AG10803 (cell line): Measurements from ENCODE around the gene MICAL1.

ENCODE experiments used
- DNase-seq: peaks from one replicate; pipeline ENCODE4 v3.0.0; 2010; ENCODE audit warnings: low read depth
- H3K4me3 ChIP-seq: 2 replicates; pipeline ENCODE4 v1.5.1; 2011; ENCODE audit warnings: mild to moderate bottlenecking, low read length, control low read depth
- TF ChIP-seq, protein P1 (sequence below): conservative IDR thresholded peaks from 2 replicates; pipeline ENCODE4 v1.5.1; 2011; ENCODE audit warnings: mild to moderate bottlenecking, low read length, control low read depth, inconsistent platforms

The MICAL1 gene

DNA sequence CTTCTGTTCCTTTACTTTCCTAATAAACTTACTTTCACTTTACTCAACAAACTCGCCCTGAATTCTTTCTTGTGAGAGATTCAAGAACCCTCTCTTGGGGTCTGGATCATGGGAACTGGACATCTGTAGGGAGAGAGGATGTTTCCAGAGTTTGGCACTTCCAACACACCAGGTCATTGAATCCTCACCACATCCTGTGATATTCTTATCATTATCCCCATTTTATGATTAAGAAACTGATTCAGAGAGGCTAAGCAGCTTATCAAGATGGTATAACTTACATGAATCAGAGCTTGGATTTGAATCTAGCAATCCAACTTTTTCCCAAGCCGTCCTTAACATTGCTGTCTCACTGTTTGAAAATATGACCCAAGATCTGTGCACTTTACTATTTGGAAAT, 30.6 kb downstream of the MICAL1 start:
- no peak for DNase-seq
- TF ChIP-seq, protein P1, sequence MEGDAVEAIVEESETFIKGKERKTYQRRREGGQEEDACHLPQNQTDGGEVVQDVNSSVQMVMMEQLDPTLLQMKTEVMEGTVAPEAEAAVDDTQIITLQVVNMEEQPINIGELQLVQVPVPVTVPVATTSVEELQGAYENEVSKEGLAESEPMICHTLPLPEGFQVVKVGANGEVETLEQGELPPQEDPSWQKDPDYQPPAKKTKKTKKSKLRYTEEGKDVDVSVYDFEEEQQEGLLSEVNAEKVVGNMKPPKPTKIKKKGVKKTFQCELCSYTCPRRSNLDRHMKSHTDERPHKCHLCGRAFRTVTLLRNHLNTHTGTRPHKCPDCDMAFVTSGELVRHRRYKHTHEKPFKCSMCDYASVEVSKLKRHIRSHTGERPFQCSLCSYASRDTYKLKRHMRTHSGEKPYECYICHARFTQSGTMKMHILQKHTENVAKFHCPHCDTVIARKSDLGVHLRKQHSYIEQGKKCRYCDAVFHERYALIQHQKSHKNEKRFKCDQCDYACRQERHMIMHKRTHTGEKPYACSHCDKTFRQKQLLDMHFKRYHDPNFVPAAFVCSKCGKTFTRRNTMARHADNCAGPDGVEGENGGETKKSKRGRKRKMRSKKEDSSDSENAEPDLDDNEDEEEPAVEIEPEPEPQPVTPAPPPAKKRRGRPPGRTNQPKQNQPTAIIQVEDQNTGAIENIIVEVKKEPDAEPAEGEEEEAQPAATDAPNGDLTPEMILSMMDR = no peak
- no peak overlapping the region for H3K4me3 ChIP-seq

DNA sequence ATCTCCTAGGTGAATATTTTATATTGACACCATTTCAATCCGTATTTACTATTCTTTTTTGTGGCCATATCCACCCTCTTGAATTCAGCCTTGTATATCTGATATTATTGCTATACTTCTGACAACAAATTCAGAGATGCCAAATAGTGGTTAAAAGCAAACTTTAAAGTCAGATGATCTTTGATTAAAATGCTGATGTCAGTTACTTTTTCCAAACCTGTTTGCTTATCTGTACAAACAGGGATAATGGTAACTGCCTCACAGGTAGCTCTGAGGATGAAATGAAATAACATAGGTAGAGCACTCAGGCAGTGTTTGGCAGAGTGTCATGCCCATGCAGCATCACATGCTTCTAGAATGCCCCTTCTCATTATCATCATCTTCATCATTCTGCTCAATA, 34.4 kb downstream of the MICAL1 start:
- no peak for DNase-seq
- TF ChIP-seq, protein P1 = no peak
- no peak overlapping the region for H3K4me3 ChIP-seq

DNA sequence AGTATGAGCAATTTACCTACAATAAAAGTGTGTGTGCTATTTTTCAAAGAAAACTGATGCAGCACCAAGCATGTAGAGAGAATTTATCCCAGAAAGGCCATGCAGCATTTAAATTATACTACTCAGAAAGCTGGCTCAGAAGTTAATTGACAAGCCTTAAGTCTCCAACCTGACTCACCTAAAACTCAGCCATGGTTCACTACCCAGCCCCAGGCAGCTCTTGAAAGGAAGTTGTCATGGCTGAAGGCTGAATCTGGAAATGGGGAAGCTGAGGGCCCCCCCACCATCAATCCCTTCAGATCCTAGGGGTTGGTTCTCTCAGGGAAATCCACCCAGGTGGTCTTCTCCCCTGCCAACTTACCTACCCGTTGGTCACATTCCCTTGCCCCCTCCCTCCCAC, 34.8 kb downstream of the MICAL1 start:
- no peak overlapping the region for H3K4me3 ChIP-seq
- DNase-seq = no peak
- TF ChIP-seq, protein P1 = no peak

DNA sequence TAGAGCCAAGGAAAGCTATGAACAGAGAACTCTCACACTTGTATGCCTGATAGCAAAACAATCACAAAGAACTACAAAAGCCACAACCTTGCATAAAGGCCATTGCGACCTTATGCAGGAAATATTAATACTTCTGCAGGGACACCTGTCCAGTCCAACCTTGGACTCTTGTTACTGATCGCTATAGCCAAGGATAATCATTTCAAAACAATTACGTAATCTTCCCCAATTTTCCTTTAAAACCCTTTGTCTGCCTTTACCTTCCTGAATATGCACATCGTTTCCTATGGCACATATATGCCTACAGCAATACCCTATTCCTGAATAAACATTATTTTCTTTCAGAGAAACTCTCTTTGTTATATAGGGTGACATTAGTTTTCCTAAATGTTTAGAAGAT, 37.9 kb downstream of the MICAL1 start:
- H3K4me3 ChIP-seq = no peak overlapping the region
- TF ChIP-seq, protein P1 = no peak

DNA sequence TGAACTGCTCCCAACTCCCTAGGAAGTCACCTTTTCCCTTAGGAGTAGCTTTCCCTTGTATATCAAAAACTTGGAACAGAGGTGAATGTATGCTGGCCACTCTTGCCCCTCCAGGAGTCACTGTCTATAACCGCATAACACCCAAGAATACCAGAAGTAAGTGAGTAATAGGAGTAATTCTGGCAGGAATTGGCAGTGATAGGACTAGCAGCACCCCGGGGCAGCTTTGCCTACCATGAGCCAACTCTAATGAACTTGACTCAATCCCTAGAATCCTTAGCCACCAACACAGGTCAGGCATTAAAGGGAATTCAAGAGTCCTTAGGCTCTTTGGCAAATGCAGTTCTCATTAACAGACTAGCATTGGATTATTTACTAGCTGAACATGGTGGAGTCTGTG, 44.5 kb downstream of the MICAL1 start:
- H3K4me3 ChIP-seq = no peak overlapping the region
- no peak for DNase-seq
- TF ChIP-seq, protein P1 = no peak

More for the DNA sequence above, 37.9 kb downstream of the MICAL1 start:
- no peak for DNase-seq

DNA sequence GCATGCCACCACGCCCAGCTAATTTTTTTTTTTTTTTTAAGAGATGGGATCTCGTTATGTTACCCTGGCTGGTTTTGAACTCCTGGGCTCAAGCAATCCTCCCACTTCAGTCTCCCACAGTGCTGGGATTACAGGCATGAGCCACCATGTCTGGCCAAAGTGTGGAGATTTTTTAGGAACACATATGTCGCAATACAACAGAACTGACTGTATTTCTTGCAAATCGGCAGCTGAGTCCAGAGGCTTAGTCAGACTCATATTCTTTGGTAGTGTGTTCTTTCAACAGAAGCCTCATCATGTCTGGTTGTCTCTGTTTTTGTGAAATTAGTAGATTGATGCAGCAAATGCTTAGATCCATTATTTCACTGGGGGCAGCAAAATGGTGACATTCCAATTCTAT, 49.4 kb downstream of the MICAL1 start:
- DNase-seq = peak; percentile 82
- no peak overlapping the region for H3K4me3 ChIP-seq
- TF ChIP-seq, protein P1 = no peak

DNA sequence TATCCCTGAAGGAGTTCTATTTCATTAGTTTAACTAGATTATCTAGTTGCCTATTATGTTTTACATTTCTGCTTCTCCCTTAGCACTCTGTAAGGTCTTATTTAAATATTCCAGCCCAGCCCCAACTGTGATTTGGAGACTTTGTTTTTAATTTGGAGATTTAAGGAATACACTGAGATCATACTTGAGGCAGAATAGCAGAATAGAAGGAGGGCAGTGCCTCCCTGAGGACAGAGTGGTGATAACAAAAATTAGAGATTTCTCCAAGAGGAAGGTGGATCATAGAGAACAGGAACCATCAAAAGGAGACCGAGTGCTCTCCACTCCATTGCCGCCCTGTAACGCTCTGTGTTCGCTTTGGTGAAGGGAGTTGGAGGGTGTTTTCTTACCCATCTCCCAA, 58.6 kb downstream of the MICAL1 start:
- DNase-seq = peak; percentile 20
- no peak overlapping the region for H3K4me3 ChIP-seq
- TF ChIP-seq, protein P1 = peak; percentile 54
